Stomach (tissue), 9 donors: ENCODE results near the gene PPP1R14B. TPM values are rescaled to one million over a fixed set of nuclear protein-coding genes. Genes with fewer than 3 reads are reported as not detected.
A peak's percentile ranks its signal among the peaks of the same experiment; 100 is the strongest.

Experiments
- DNase-seq, 2 donors: peaks; one replicate each; pipeline versions ENCODE4 v3.0.0 to v3.0.0-alpha.2; 2013 to 2019
- H3K27ac ChIP-seq, 5 donors: fragments of 200-600 bp in 4 of 5; sonication (generic) in 4 of 5; one replicate each; pipeline ENCODE4 v1.5.1; 2013 to 2019; ENCODE audit warnings: mild to moderate bottlenecking in 1 of 5, moderate library complexity in 1 of 5
- H3K27me3 ChIP-seq, 3 donors: fragments of 200-600 bp; sonication (generic); one replicate each; pipeline ENCODE4 v1.5.1; 2017 to 2019; ENCODE audit warnings: mixed run types in 1 of 3
- H3K36me3 ChIP-seq, 4 donors: fragments of 200-600 bp; sonication (generic); 1 replicate in 3 of 4; 2 replicates in 1 of 4; pipeline ENCODE4 v1.5.1; 2016 to 2019
- H3K4me1 ChIP-seq, 4 donors: fragments of 200-600 bp; sonication (generic); one replicate each; pipeline ENCODE4 v1.5.1; 2016 to 2019
- H3K4me3 ChIP-seq, 4 donors: fragments of 200-600 bp; sonication (generic) in 3 of 4; one replicate each; pipeline ENCODE4 v1.5.1; 2016 to 2019; ENCODE audit warnings: mild to moderate bottlenecking in 1 of 4
- H3K9me3 ChIP-seq, 4 donors: fragments of 200-600 bp; sonication (generic); one replicate each; pipeline ENCODE4 v1.5.1; 2016 to 2019
- CTCF ChIP-seq, 7 experiments: fragments of 450-650 bp in 4 of 7; fragments of 200-600 bp in 3 of 7; sonication (generic) in 3 of 7; IDR thresholded peaks; one replicate each; pipeline ENCODE4 v1.5.1; 2016 to 2019; ENCODE audit warnings: antibody characterized with exemption in 7 of 7, control low read depth in 2 of 7, mild to moderate bottlenecking in 1 of 7
- EP300 ChIP-seq: sonication (generic); formaldehyde crosslinking; IDR thresholded peaks from one replicate; pipeline ENCODE4 v1.6.1; 2017; ENCODE audit warnings: antibody characterized with exemption
- POLR2A ChIP-seq, 4 donors: fragments of 450-650 bp; IDR thresholded peaks; one replicate each; pipeline ENCODE4 v1.6.1; 2016; ENCODE audit warnings: antibody characterized with exemption in 4 of 4, control low read depth in 2 of 4, mild to moderate bottlenecking in 1 of 4, moderate library complexity in 1 of 4
- POLR2AphosphoS5 ChIP-seq, 3 donors: sonication (generic); formaldehyde crosslinking; IDR thresholded peaks; one replicate each; pipeline ENCODE4 v1.6.1; 2016; ENCODE audit warnings: antibody characterized with exemption in 3 of 3
- WGBS, 5 donors: extraction: QIAGEN DNeasy Blood & Tissue Kit in 3 of 5; methylation state at CpG; one replicate each; pipeline versions ENCODE4 v1.1.5 to v1.1.7; 2013 to 2018; 5-methylcytosine and 5-hydroxymethylcytosine counted together
- intact Hi-C: fragments of 100-400 bp; cut with DNase I; formaldehyde crosslinking; loops from one replicate; pipeline ENCODE4 v1.15.1; 2023; ENCODE audit warnings: low total_unique reads
- polyA plus RNA-seq, 3 donors: library from polyadenylated mRNA; stranded (reverse); fragments of 200-250 nt; gene quantifications; one replicate each; pipeline ENCODE4 v1.2.3, GENCODE V29; 2013
- total RNA-seq, 5 donors: library from RNA; depleted of rRNA; stranded (reverse); fragments of >200 nt; gene quantifications; one replicate each; pipeline versions ENCODE4 v1.1.0 to v1.2.3, GENCODE V29; 2014 to 2016
- donor health status: healthy with polysubstance abuse.
- donor health status: Bipolar disorder and iron deficiency.
- donor health status: healthy.

Gene PPP1R14B
- total and polyA plus RNA-seq, 8 donors = 39.3 to 234 (median 77.6) TPM

- no peaks in the 10 kb centered on the region for H3K27me3 ChIP-seq
- TF ChIP-seq POLR2AphosphoS5 (IDR thresholded peaks at IDR 0.05) (no peak), POLR2A (IDR thresholded peaks at IDR 0.05) (no peak), EP300 (no peak), CTCF (IDR thresholded peaks at IDR 0.05) (no peak)
- no peak for DNase-seq
- intact Hi-C loops = no loop called here
- no peak overlapping the region for H3K27ac ChIP-seq
- peaks cover 0 to 58% (median 38%) of the 10 kb centered on the region in 4 donors for H3K36me3 ChIP-seq
- WGBS, 5 donors = 84 to 88% (median 86%) methylated on average over 15 to 30 of the region's 30 CpGs
- H3K4me3 ChIP-seq = no peak overlapping the region
- H3K4me1 ChIP-seq = peaks cover 20 to 29% (median 23%) of the 10 kb centered on the region in 4 donors
- H3K9me3 ChIP-seq = no peaks in the 10 kb centered on the region
These were observed 35.4 kb downstream of the PPP1R14B start for GRCh38 chr11:64211181-64211872.

GRCh38 chr11:64210301-64211020 is 36.3 kb downstream of the PPP1R14B start:
- TF ChIP-seq POLR2AphosphoS5 (IDR thresholded peaks at IDR 0.05) = no peak
- Histone ChIP-seq H3K4me3 (no peak overlapping the region), H3K4me1 (peaks cover 29 to 37% (median 32%) of the 10 kb centered on the region in 4 donors), H3K27me3 (no peaks in the 10 kb centered on the region), H3K9me3 (no peaks in the 10 kb centered on the region), H3K27ac (no peak overlapping the region), H3K36me3 (peaks cover 0 to 62% (median 42%) of the 10 kb centered on the region in 4 donors)
- intact Hi-C loops = no loop called here
- no peak for DNase-seq
- 94 to 95% (median 94%) methylated on average over 14 to 24 of the region's 24 CpGs for WGBS, 5 donors

GRCh38 chr11:64209563-64209843 is 37.2 kb downstream of the PPP1R14B start:
- intact Hi-C loops = loop anchor here (10.0 kb wide), 1 partner anchor 85 kb away; the partner anchor contains the start of gene KCNK4
- H3K36me3 ChIP-seq = peaks cover 0 to 60% (median 41%) of the 10 kb centered on the region in 4 donors
- no peaks in the 10 kb centered on the region for H3K27me3 ChIP-seq
- peaks cover 36 to 47% (median 42%) of the 10 kb centered on the region in 4 donors for H3K4me1 ChIP-seq
- H3K9me3 ChIP-seq = no peaks in the 10 kb centered on the region
- no peak overlapping the region for H3K4me3 ChIP-seq
- DNase-seq = no peak
- 85 to 91% (median 87%) methylated on average over 8 of the region's 8 CpGs for WGBS, 5 donors
- H3K27ac ChIP-seq = peak overlapping the region in 2 of 5 donors; percentile 85 to 87
- TF ChIP-seq POLR2A (IDR thresholded peaks at IDR 0.05) (no peak), POLR2AphosphoS5 (IDR thresholded peaks at IDR 0.05) (no peak), CTCF (IDR thresholded peaks at IDR 0.05) (no peak), EP300 (no peak)

GRCh38 chr11:64208796-64209562 is 37.8 kb downstream of the PPP1R14B start:
- peak overlapping the region in 3 of 5 donors; percentile 85 to 91 (median 87) for H3K27ac ChIP-seq
- intact Hi-C loops = loop anchor here (10.0 kb wide), 1 partner anchor 86 kb away; the partner anchor contains the start of gene KCNK4
- 78 to 89% (median 86%) methylated on average over 18 of the region's 18 CpGs for WGBS, 5 donors

More at GRCh38 chr11:64208796-64209562, 37.8 kb downstream of the PPP1R14B start:
- peak overlapping the region in 2 of 4 donors; percentile 48 to 52 for H3K4me3 ChIP-seq
- H3K27me3 ChIP-seq = no peaks in the 10 kb centered on the region
- TF ChIP-seq POLR2AphosphoS5 (IDR thresholded peaks at IDR 0.05) = no peak
- no peak for TF ChIP-seq CTCF (IDR thresholded peaks at IDR 0.05)
- TF ChIP-seq POLR2A (IDR thresholded peaks at IDR 0.05) = no peak
- TF ChIP-seq EP300 = no peak
- DNase-seq = no peak
- no peaks in the 10 kb centered on the region for H3K9me3 ChIP-seq
- H3K36me3 ChIP-seq = peaks cover 4 to 60% (median 40%) of the 10 kb centered on the region in 4 donors
- H3K4me1 ChIP-seq = peaks cover 41 to 52% (median 47%) of the 10 kb centered on the region in 4 donors
